ENCODE results near the gene KCP.

DNA sequence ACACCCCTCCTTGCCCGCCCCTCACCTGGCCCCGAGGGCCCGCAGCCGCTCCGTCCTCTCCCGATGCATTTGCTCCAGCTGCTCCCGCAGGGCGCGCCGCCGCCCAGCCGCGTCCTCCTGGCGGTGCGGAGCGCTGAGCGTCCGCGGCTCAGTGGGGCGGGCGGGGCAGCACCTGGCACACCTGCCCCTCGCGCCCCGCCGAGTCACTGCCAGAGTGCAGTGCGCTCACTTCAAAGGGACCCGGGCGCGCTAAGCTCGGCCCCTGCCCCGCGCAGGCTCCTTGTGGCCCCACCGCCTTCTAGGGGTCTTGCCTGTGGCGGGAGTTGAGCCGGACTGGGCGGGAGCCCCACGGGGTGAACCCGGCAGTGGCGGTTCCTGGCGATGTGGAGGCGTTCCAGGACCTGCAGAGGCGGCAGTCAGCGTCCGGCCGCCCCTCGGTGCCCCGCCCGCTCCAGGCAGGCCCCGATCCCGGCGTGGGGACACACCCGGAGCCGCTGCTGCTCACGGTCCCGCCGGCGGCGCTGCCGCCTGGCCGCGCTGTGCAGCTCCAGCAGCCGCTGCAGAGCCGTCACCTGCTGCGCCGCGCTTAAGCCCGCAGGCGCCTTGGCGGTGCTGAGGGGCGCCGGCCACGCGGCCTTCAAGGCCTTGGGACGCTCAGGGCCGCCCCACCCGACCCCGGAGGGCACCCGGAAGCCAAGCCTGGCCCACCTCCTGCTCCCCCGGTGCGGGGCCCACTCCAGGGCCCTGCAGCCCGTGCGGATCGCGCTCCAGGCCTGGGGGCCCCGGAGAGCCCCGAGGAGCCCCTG, 41.2 kb downstream of the KCP start:
- TF ChIP-seq GATA2 (IDR thresholded peaks at IDR 0.05; ENCODE audit: low read depth, low read length) (no peak), GATA3 (IDR thresholded peaks at IDR 0.05; ENCODE audit: low read depth, low read length) (no peak)
